Measurements from ENCODE around the gene DALRD3.

The DALRD3 gene

DNA sequence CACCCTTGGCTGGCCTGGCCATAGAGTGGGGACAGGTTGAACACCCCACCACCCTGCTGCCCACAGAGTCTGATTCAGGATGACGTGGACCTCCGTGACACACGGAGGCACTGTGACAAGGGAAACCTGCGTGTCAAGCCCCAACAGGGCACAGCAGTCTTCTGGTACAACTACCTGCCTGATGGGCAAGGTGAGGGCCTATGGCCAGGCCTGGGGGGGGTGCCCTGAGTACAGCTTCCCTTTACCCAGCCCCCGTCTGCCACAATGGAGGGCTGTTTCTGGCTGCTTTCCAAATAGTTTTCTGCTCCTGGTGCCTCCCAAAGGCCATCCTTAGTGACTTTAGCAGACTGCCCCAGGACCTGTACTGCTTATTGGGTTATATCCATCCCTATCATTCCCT, 12.4 kb downstream of the DALRD3 start:
- H3K27ac ChIP-seq = no peak overlapping the region
- DNase-seq = no peak
- no peaks in the 10 kb centered on the region for H3K36me3 ChIP-seq (replicated peaks)
- TF ChIP-seq, protein P1, sequence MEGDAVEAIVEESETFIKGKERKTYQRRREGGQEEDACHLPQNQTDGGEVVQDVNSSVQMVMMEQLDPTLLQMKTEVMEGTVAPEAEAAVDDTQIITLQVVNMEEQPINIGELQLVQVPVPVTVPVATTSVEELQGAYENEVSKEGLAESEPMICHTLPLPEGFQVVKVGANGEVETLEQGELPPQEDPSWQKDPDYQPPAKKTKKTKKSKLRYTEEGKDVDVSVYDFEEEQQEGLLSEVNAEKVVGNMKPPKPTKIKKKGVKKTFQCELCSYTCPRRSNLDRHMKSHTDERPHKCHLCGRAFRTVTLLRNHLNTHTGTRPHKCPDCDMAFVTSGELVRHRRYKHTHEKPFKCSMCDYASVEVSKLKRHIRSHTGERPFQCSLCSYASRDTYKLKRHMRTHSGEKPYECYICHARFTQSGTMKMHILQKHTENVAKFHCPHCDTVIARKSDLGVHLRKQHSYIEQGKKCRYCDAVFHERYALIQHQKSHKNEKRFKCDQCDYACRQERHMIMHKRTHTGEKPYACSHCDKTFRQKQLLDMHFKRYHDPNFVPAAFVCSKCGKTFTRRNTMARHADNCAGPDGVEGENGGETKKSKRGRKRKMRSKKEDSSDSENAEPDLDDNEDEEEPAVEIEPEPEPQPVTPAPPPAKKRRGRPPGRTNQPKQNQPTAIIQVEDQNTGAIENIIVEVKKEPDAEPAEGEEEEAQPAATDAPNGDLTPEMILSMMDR (IDR thresholded peaks at IDR 0.05; ENCODE audit: low read depth, low read length, missing control alignments) = no peak
- in situ Hi-C loops (cut with HindIII; ENCODE audit: low pct_ligation_motif_present, low sequenced_read_pairs) = no loop called here
- H3K27me3 ChIP-seq (replicated peaks) = no peaks in the 10 kb centered on the region
- H3K4me3 ChIP-seq (ENCODE audit: low read depth, low read length) = no peak overlapping the region

DNA sequence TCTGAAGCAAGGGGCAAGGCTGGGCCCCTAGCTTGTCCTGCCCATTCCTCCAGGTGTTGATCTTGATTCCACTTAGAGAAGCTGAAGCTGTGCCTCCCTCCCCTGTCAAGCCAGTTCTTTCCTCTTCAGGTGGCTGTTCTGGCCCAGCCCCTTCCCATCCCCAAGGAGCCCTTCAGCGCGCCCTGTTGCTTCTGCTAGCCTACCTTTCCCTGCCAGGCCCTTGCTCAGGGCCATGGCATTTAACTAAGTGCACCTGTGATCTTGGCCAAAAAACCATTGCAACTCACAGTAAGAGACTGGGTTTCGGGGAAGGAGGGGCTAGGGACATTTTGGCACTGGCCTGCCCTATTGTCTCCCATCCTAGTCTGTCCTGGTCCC, 13.1 kb downstream of the DALRD3 start:
- Histone ChIP-seq H3K4me3 (ENCODE audit: low read depth, low read length) (no peak overlapping the region), H3K27me3 (replicated peaks) (no peaks in the 10 kb centered on the region), H3K36me3 (replicated peaks) (no peaks in the 10 kb centered on the region), H3K27ac (no peak overlapping the region)
- DNase-seq = no peak
- in situ Hi-C loops (cut with HindIII; ENCODE audit: low pct_ligation_motif_present, low sequenced_read_pairs) = no loop called here
- TF ChIP-seq, protein P1 (IDR thresholded peaks at IDR 0.05; ENCODE audit: low read depth, low read length, missing control alignments) = no peak

DNA sequence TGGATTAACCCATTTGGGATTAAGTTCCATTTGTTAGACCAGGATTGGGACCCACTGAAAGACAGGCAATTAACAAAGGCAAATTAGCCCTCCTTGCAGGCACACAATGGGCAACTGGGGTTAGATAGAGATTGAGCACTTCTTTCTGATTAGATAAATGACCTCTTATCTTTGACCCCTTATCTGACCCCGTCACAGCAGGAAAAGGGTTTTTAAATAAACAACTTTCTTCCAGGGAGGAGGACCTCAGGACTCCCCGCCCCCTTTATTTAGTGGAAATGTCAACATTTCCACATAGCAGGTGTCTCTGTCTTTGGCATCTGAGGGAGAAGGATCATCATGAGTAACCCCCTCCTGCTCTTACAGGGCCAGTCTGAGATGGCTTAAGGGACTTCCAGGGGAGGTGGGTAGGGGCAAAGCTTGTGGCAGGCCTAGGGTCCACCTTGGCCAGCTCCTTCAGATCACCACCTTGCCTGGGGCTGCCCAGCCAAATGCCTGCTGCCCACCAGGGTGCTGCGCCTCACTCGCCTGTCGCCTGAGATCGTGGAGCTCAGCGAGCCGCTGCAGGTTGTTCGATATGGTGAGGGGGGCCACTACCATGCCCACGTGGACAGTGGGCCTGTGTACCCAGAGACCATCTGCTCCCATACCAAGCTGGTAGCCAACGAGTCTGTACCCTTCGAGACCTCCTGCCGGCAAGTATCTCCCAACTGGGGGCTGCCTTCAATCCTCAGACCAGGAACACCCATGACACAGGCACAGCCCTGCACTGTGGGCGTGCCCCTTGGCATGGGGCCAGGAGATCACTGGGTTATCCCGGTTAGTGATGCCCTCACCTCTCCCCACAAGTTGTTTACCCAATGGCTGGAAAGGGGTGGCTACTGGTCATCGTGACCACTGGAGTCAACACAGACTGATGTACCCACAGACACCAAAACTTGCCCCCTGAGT, 13.8 kb downstream of the DALRD3 start:
- no peaks in the 10 kb centered on the region for H3K27me3 ChIP-seq (replicated peaks)
- H3K4me3 ChIP-seq (ENCODE audit: low read depth, low read length) = no peak overlapping the region
- in situ Hi-C loops (cut with HindIII; ENCODE audit: low pct_ligation_motif_present, low sequenced_read_pairs) = no loop called here
- no peak overlapping the region for H3K27ac ChIP-seq
- TF ChIP-seq, protein P1 (IDR thresholded peaks at IDR 0.05; ENCODE audit: low read depth, low read length, missing control alignments) = no peak
- H3K36me3 ChIP-seq (replicated peaks) = no peaks in the 10 kb centered on the region
- no peak for DNase-seq

DNA sequence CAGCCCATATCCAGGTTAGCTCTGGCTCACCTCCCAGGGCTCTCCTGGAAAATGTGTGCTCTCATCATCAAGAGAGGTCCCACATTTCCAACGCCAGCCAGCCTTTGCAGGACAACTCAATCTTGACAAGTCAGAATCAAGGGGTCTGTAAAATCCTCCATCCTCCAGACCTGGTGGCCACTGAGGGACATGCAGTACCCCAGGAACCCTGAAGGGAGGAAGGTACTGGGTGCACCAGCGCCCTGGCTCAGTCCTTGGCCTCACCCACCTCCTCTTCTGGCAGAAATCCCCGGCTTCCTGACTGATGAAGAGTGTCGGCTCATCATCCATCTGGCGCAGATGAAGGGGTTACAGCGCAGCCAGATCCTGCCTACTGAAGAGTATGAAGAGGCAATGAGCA, 17.2 kb downstream of the DALRD3 start:
- no peaks in the 10 kb centered on the region for H3K27me3 ChIP-seq (replicated peaks)
- in situ Hi-C loops (cut with HindIII; ENCODE audit: low pct_ligation_motif_present, low sequenced_read_pairs) = no loop called here
- TF ChIP-seq, protein P1 (IDR thresholded peaks at IDR 0.05; ENCODE audit: low read depth, low read length, missing control alignments) = no peak
- no peak for DNase-seq
- no peak overlapping the region for H3K4me3 ChIP-seq (ENCODE audit: low read depth, low read length)
- peaks cover 2% of the 10 kb centered on the region for H3K36me3 ChIP-seq (replicated peaks)
- no peak overlapping the region for H3K27ac ChIP-seq

DNA sequence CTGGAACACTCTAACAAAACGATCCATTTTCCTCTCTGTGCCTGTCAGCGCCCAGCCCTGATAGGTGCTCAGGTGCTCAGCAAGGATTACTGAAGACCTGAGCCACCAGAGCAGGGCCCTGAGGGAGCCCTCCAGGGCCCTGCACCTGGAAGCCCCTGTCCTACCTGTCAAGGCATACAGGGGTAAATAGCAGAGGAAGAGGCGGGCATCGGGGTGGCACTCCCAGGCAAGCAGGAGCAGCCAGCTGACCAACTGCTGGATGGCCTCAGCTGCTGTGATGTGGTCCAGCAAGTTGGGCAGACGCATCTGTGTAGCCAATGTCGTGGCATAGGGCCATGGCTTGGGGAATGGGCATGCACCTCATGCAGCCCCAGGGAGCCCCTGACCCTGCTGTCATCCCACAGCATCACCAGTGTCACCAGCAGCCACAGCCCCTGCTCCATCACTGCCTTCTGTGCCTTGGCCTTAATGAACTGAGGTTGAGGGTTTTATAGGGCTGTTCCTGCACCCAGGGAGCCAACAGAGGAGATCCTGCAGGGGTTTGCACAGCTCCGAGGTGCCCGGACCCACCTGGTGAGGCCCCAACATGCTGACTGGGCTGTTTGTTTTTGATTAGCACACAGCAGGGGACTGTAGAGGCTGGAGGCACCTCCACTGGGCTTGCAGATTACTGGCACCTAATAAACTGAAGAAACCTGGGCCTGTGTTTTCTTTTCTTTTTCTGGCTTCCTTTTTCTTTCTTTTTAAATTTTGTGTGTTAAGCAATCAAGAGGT, 19.1 kb downstream of the DALRD3 start:
- in situ Hi-C loops (cut with HindIII; ENCODE audit: low pct_ligation_motif_present, low sequenced_read_pairs) = no loop called here
- DNase-seq = no peak
- Histone ChIP-seq H3K36me3 (replicated peaks) (peaks cover 2% of the 10 kb centered on the region), H3K4me3 (ENCODE audit: low read depth, low read length) (no peak overlapping the region), H3K27me3 (replicated peaks) (no peaks in the 10 kb centered on the region), H3K27ac (no peak overlapping the region)
- TF ChIP-seq, protein P1 (IDR thresholded peaks at IDR 0.05; ENCODE audit: low read depth, low read length, missing control alignments) = no peak

Measured in brain microvascular endothelial cell (primary cell).